Skin epidermis (tissue), 12 donors: ENCODE data around the gene ADAM23.

Experiments used
- H3K27ac ChIP-seq, 21 experiments: fragments of 200-600 bp; sonication (generic) in 11 of 21; one replicate each; pipeline ENCODE4 v1.5.0; 2020; ENCODE audit warnings: mild to moderate bottlenecking in 3 of 21, inconsistent platforms in 2 of 21, moderate library complexity in 2 of 21
- H3K4me3 ChIP-seq, 7 experiments: fragments of 200-600 bp; sonication (generic) in 2 of 7; one replicate each; pipeline ENCODE4 v1.5.0; 2020; ENCODE audit warnings: inconsistent platforms in 2 of 7, mild to moderate bottlenecking in 2 of 7, moderate library complexity in 1 of 7

ADAM23 gene

DNA sequence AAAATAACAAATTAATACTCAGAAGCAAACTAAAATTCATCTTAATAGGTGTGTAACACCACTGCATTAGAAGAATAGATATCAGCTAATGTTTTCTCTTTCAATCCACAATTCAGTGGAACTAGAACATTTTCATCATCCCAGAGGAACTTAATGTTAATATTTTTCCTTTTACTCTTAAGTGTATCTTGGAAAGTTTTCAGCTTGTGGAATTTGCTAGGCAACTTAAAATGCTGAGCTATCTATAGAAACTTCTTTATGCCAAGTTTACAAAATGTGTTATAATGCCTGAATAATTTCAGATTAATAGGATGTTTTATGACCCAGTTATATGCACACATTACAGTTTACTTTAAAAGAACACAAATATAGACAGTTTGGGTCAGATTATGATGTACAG, 112.4 kb downstream of the ADAM23 start:
- Histone ChIP-seq H3K4me3 (no peak overlapping the region), H3K27ac (no peak overlapping the region)

DNA sequence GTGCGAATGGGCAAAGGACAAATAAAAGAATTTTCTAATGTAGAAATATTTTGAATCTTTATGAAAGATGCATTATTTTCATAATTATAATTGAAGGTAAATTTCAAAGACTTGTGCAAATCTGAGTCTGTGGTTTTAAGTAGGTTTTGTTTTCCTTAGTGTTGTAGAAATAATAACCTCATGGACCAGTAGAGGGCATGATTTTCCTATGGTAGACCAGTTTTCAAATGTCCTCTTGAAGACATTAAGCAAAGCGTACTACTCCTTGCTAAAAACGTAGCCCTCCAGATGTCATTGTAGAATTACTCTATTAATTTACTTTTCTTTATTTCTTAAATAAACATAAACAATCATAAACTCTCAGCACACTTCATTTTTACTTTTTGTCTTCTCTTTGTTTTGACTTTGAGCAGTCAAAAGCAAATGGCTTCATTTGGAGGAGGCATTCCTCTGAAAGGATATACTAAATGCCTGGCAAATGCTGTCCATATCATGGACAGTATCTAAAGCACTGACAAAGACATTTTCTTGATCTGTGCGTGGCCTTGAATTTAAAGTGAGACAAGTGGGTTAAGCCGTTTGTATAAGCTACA, 113.1 kb downstream of the ADAM23 start:
- Histone ChIP-seq H3K4me3 (no peak overlapping the region), H3K27ac (no peak overlapping the region)

DNA sequence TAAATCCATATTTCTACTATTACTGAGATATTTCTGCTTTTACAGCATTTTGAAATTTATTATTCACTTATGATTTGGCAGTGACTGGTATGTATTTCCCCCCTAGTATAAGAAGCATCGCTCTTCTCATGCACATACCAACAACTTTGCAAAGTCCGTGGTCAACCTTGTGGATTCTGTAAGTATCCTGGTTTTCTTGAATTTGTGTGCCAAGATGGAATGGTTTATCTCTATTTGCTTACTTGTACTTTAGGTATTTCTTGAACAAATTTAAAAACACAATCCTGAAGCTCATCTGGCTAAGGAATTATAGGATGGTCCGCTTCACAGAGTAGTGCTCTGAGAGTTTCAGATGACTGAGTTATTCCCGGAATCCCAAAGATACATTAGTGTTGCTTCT, 114.0 kb downstream of the ADAM23 start:
- H3K4me3 ChIP-seq, result no peak overlapping the region
- no peak overlapping the region for H3K27ac ChIP-seq

DNA sequence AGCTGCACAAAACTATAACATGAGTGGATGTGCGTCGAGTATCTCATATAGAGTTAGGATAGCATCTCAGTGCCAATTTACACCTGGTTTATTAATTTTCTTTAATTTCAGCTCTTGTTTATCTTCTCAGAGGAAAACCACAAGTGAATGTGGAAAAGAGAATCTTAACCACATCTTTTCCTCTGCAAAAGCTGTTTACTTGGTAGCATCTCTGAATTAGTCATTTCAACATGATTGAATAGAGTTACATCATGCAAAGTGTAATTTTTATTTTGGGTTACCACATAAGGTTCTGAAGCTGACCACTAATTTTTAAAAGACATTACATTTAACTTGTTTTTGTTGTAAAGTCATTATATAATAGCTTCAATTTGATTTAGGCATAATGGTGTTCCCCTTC, 115.2 kb downstream of the ADAM23 start:
- Histone ChIP-seq H3K27ac (peak overlapping the region in 1 of 21 experiments; percentile 71), H3K4me3 (no peak overlapping the region)

DNA sequence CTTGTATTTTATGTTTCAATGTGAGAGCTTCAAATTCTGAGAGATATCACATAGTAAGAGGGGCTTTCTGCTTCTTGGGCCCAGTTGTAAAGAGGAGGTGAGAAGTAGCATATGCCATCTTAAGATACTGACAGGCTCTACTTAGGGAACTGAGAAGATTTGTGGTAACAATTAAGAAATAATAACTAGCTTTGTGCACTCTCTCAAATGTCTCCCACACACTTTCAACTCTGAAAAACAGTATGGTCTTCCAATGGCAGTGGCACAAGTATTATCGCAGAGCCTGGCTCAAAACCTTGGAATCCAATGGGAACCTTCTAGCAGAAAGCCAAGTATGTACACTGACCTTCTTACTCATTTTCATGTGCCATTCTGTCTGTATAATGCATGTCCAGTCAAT, 118.6 kb downstream of the ADAM23 start:
- Histone ChIP-seq H3K27ac (no peak overlapping the region), H3K4me3 (no peak overlapping the region)

DNA sequence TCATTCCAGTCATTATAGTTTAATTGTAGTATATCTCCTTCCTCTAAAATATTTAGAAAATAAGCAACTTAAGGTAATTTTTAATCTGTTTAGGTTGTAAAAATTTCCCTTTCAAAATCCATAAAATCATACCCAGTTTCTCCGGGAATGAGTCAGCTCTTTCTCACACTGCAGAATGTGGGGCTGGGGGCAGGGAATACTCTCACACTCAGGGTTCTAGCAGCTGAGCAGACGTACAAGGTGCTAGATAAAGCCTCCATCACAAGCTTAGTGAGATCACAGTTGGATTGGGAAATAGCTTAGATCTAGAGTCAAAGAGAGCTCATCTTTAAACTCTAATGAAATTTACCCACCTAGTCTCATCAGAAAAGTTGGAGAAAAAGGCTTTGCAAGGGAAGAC, 119.0 kb downstream of the ADAM23 start:
- no peak overlapping the region for H3K4me3 ChIP-seq
- no peak overlapping the region for H3K27ac ChIP-seq

DNA sequence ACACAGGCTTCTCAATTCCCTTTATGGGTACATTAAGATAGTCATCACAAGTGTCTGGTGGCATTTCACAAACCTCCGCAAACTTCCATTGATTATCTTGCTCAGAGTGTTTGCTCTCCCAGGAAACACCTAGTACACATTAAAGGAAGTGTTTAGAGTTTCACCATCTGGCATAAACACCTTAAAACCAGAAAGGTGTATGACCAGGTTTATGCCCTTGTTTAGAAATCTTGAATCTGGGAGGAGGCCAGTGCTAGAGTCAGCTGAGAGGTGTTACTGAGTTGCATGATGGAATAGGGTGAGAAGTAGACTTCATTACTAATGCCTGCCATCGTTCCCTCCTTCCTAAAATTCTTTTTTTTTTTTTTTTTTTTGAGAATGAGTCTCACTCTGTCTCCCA, 120.0 kb downstream of the ADAM23 start:
- H3K4me3 ChIP-seq, result no peak overlapping the region
- H3K27ac ChIP-seq, result no peak overlapping the region

DNA sequence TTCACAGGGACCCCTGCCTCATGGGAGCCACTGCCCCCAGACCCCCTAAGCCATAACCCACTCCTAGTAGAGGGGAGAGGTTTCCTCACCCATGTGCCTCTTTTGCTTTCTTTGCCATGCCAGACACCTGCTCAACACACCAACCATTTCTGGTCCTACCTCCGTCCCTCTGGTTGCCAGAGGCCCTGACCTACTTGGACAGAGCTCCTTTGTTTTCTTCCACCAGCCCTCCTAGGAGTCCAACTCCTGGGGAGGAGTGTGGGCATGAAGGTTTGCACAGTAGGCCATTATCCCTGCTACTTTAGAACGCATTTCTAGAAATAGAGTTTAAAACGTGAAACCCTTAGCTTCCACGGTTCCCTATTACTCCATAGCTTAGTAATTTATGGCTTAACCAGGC, 122.3 kb downstream of the ADAM23 start:
- no peak overlapping the region for H3K4me3 ChIP-seq
- no peak overlapping the region for H3K27ac ChIP-seq

DNA sequence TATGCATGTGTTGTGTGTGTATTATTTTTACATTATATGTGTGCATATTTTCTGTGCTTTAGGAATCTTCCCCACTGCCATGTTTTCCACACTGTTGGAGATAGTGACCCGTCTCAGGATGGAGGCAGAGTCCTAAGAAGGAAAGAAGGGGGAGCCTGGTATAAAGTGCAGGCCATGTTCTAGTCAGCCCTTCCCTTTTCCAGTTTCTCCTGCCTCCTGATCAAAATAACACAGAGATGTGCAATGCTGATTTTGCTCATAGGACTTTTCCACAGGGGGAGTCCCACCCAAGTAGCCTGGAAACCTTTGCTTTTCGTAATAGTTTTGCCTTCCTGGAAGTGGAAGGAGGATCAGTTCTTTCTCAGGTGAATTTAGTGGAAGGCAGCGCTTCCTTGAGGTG, 126.1 kb downstream of the ADAM23 start:
- Histone ChIP-seq H3K4me3 (no peak overlapping the region), H3K27ac (no peak overlapping the region)

DNA sequence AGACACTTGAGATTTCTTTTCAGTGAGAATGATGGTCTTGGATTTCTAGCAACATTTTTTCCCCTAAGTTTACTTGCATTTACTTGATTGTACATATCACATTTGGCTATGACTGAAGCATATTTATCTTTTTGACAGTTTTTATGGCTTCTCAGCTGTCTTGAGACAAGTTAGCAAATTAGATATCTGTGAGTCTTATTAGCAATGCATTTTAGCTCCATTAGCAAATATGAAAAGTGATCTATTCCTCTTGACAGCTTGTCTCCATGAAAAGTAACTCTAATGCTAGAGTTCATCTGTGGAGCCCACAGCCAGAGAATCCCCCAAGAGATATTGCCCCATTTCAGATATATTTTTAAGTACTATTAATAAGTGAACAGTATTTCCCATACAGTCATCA, 126.9 kb downstream of the ADAM23 start:
- H3K4me3 ChIP-seq, result no peak overlapping the region

DNA sequence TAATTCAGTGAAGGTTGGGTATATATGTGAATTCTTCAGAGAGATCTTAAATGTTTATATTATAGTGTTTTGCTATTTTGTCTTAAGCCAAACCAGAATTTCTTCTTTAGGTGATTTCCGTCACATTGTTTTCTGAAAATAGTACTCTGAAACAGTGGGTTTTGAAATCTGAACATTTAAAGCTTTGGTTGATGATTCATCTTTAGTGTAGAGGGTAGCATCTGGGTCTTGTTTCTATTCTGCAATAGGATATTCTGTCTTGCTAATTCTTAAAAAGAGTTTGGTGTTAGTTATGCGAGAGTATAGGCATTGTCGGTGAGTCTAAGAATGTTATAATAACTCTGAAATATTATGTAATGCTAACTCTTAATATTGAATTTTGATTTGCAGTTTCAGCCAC, 129.4 kb downstream of the ADAM23 start:
- Histone ChIP-seq H3K27ac (no peak overlapping the region), H3K4me3 (no peak overlapping the region)

More for the DNA sequence above, 126.9 kb downstream of the ADAM23 start:
- H3K27ac ChIP-seq, result no peak overlapping the region

DNA sequence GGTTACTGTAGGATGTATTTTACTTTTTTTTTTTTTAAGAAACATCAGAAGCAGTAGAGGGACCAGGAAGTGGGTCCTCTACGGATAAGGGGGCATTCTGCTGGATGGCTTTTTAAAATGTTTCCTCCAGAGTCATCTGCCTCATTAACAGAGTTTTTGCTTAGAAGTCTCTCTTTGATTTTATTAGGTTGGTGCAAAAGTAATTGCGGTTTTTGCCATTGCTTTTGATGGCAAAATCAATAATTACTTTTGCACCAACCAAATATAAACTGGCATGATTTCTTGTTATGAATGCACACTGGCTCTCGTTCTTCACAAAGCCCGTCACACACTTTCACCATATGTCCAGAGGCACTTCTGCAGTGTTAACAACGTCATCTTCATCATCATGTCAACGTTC, 130.5 kb downstream of the ADAM23 start:
- no peak overlapping the region for H3K27ac ChIP-seq
- H3K4me3 ChIP-seq, result no peak overlapping the region

DNA sequence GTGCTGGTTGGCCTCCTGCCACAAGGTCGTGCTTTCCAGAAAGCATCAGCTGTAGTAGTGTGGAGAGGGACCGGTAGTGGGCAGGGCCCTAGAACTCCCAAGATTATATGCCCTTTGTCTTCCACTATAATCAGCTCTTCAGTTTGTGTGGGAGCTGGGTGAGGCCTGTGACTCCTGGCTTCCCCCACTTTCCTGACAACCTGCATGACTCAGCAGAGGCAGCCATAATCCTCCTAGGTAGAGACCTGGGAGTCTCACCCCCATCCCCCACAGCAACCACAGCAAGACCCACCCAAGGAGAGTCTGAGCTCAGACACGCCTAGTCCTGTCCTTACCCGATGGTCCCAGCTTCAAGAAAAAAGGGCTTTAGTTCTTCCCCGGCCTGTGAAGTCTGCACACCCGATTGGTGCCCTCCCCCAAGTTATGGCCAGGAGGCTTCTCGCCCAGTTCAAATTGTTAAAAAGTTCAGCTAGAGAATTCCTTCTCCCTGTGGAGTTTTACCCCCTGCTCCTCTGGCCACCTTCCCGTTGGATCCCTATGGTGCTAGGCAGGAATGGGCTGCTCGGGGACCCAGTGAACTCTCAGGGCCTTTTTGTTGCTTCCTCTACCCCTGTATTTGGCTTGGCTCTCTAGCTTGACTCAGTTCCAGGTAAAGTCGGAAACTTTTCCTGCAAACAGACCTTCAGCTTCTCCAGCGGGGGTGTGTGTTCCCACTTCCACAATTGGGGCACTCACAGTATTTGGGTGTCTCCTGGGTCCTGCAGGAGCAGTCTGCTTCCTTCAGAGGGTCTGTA, 141.2 kb downstream of the ADAM23 start:
- peak overlapping the region in 4 of 21 experiments; percentile 5 to 54 (median 24) for H3K27ac ChIP-seq
- no peak overlapping the region for H3K4me3 ChIP-seq

DNA sequence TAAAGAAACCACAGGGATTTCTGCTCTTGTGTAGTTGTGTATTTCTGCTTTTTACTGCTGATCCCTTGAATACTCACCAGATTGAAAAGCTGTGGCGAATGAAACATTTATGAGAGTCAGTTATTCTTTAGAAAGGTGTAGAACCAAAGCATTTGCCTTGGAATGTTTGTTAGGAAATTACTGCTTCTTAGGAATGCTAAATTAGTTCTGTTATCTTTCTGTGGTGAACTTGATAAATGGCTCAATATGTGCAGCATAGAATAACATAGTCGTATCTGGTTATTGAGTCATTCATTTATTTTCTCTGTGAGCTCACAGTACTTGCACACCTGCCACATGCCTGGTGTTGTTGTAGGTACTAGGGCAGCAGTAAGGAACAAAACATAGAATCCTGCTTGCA, 142.0 kb downstream of the ADAM23 start:
- Histone ChIP-seq H3K27ac (no peak overlapping the region), H3K4me3 (no peak overlapping the region)

DNA sequence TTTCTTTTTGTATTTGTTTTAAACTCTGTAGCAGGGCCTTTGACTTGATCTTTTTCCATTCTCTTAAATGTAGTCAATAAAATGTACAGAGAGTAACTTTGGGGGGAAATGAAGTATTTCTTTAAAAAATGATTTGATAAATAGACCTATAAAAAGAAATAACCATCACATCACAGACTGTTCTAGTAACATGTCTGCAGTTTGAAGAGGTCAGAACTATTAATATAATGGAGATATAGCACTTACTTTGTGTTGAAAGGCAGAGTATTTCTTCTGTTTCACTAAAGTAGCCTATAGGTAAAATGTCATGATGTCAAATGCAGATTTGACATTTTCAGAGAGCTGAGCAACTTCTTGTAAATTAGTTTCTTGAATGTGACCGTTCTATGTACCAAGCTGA, 143.3 kb downstream of the ADAM23 start:
- H3K4me3 ChIP-seq, result no peak overlapping the region
- H3K27ac ChIP-seq, result no peak overlapping the region

DNA sequence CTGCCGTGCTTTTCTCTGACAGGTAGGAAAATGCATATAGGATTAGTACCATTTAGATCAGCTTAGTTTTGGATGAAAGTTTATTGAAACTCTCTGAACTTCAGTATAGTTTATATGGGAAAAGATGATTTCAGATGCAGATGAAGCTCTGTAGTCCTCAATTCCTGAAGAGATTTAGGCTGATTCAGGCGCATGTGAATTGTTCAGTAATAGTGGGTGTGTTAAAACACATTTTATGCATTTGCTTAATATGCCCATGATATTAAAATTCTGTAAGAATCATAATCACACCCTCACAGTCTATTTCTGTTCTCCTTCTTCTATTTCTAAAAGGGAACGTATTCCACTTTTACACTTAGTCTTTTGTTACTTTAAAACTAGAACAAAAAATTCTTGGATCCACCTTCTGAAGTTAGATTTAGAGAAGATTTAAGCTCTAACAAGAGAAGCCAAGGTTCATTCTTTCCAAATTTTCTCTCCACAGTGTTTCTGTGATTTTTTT, 154.4 kb downstream of the ADAM23 start:
- Histone ChIP-seq H3K4me3 (no peak overlapping the region), H3K27ac (no peak overlapping the region)

DNA sequence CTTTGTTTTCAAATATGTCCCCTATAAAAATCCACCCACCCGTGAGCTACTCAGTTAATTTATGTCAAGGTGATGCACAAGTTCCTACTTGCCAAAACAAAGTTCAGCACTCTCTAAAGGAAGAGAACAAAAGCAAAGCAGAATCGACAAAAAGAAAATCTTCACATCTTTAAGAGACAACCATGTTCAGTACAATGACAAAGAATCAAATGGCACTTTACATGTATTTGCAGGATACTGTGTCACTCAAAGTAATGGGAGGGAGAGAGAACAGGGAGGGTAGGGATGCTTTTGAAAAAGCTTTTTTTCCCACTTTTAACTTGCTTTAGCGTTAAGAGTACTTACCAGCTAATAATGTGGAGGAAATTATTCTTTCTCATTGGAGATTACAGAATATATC, 159.9 kb downstream of the ADAM23 start:
- Histone ChIP-seq H3K27ac (no peak overlapping the region), H3K4me3 (no peak overlapping the region)

DNA sequence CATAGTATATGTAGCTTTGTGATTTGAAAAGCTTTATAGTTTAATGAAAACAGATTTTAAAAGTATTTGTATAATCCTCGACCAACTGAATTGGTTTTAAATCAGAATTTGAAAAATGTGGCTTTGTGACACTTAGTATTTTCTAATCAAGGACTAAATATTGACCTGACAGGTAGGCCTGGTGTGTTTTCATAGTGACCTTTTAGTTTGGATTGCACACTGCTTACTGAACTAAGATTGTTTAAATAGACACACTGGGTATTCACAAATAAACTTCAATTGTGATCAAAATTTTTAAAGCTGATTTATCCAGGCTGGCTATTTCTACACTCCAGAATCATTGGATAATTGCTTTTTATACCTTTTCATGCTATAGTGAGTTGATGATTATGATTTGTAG, 167.1 kb downstream of the ADAM23 start:
- Histone ChIP-seq H3K4me3 (no peak overlapping the region), H3K27ac (no peak overlapping the region)

DNA sequence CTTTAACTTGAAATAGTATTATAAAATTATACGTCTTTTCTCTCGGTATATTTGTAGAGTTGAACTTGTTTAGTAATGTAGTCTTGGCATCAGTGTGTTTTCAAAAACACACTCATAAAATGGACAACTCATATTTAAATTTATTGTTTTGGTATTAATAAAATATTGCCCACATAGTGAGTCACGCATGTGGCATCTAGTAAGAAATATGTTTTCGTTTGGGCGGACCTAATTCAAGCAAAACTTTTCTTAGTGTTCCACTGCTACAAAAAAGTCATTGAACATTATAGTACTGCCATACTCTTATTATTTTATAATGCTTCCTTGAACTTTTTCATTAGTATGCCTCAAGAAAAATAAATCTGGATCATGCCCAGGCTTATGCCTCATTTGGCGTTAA, 167.9 kb downstream of the ADAM23 start:
- H3K4me3 ChIP-seq, result no peak overlapping the region
- peak overlapping the region in 3 of 21 experiments; percentile 5 to 42 (median 23) for H3K27ac ChIP-seq

DNA sequence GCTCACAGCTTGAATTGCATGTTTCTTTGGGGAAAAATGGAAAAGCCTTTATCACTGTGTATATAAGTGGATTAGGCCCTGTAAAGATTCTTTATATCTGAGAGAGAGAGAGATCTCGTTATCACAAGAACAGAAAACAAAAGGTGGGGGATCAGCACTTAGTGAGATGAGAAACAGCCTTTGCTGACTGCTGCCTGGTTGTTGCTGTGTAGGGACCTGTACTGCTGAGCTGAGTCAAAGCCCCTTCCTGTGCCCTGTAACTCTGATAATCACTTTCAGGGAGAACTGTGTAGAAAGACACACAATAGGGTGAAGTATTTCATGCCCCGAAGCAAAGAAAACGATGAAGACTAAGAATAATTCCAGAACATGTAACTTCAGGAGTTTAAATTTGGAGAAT, 168.4 kb downstream of the ADAM23 start:
- Histone ChIP-seq H3K27ac (peak overlapping the region in 3 of 21 experiments; percentile 5 to 42 (median 23)), H3K4me3 (no peak overlapping the region)

DNA sequence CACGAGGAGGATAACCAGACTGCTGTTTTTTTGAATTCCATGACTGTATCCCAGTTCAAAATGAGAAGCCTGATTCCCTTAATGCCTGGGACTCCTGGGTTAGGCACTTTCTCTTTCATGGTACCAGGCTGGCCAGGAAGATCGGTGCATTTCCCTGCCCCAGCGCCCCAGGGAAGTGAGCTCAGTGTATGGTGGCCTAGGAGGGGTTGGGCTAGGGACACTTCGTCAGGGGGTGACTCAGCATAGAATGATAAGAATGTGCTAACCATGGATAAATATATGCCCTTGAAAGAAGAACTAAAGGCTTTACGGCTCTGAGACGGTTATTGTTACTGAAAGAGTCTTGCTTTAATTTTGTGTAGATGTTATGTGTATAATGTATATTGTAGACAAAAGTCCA, 171.5 kb downstream of the ADAM23 start:
- Histone ChIP-seq H3K4me3 (no peak overlapping the region), H3K27ac (no peak overlapping the region)
